HCT116 (cell line): Measurements from ENCODE around the gene CATSPERB. TPM values are rescaled to one million over a fixed set of nuclear protein-coding genes. Genes with fewer than 3 reads are reported as not detected.
A peak's percentile ranks its signal among the peaks of the same experiment; 100 is the strongest.

Source experiments
- ATAC-seq: fragments of 200-7000 bp; cut with Tn5 transposase; 2 replicates; pipeline ENCODE4 v1.9.1; 2020; ENCODE audit warnings: mild to moderate bottlenecking, moderate library complexity
- Bru-seq: library from RNA; stranded (reverse); fragments of 400-500 nt; gene quantifications from one replicate; lab custom pipeline; 2021; lab: Mats Ljungman, UMichigan
- BruChase-seq, 2 experiments: library from RNA; stranded (reverse); fragments of 400-500 nt; gene quantifications; one replicate each; lab custom pipeline; 2021; lab: Mats Ljungman, UMichigan
- BruUV-seq: library from RNA; stranded (reverse); fragments of 400-500 nt; replicated peaks from 2 replicates; lab custom pipeline; 2021; lab: Mats Ljungman, UMichigan
- CTCF ChIA-PET: fragments of 300-600 bp; sonication (Branson Sonifier 250); formaldehyde crosslinking; loops from one replicate; lab custom pipeline; 2021; ENCODE audit warnings: antibody characterized with exemption; lab: Charles Lee
- POLR2A ChIA-PET: fragments of 300-600, 350-600 bp; sonication (Branson Sonifier 250); formaldehyde crosslinking; loops from one replicate; lab custom pipeline; 2021; ENCODE audit warnings: antibody characterized with exemption; lab: Charles Lee
- RAD21 ChIA-PET, 2 experiments: fragments of 300-600 bp; sonication (Branson Sonifier 250); formaldehyde crosslinking; loops; one replicate each; lab custom pipeline; 2023; ENCODE audit warnings: low total read pairs in 2 of 2; ENCODE audit not compliant: uncharacterized antibody in 2 of 2, unreplicated experiment in 2 of 2, low non-redundant PET in 1 of 2; lab: Charles Lee
- DNase-seq: peaks from one replicate; pipeline ENCODE4 v3.0.0-alpha.2; 2010; ENCODE audit warnings: low read depth, low spot score
- H2AFZ ChIP-seq: fragments of 200-600 bp; shearing (Covaris generic), sonication (generic); 2 replicates; pipeline ENCODE4 v1.6.1; 2017; ENCODE audit warnings: low read depth, mixed run types, mixed read lengths, antibody characterized with exemption, low read length; ENCODE audit not compliant: poor library complexity, severe bottlenecking
- H3K27ac ChIP-seq: 2 replicates; pipeline ENCODE4 v1.5.1; 2012; ENCODE audit warnings: low read depth, low read length
- H3K27me3 ChIP-seq: fragments of 200-600 bp; sonication (generic); 2 replicates; pipeline ENCODE4 v1.6.1; 2016; ENCODE audit warnings: mixed run types, low read length, mixed read lengths; ENCODE audit not compliant: insufficient read depth
- H3K36me3 ChIP-seq, 2 experiments: fragments of 200-500 bp in 1 of 2; fragments of 200-600 bp in 1 of 2; sonication (Bioruptor generic) in 1 of 2; sonication (generic) in 1 of 2; 2 replicates each; pipeline versions ENCODE4 v1.5.1 to v1.6.1; 2014 to 2016; ENCODE audit warnings: low read length in 2 of 2, inconsistent platforms in 1 of 2, mixed read lengths in 1 of 2, mixed run types in 1 of 2; ENCODE audit not compliant: insufficient read depth in 2 of 2, control insufficient read depth in 1 of 2
- H3K4me1 ChIP-seq, 2 experiments: fragments of 200-600 bp in 1 of 2; sonication (generic) in 1 of 2; 2 replicates each; pipeline versions ENCODE4 v1.5.1 to v1.6.1; 2012 to 2017; ENCODE audit warnings: low read length in 2 of 2, inconsistent platforms in 1 of 2, mild to moderate bottlenecking in 1 of 2, mixed read lengths in 1 of 2, mixed run types in 1 of 2, moderate library complexity in 1 of 2; ENCODE audit not compliant: insufficient read depth in 2 of 2, control insufficient read depth in 1 of 2
- H3K4me2 ChIP-seq: fragments of 200-600 bp; sonication (generic); 2 replicates; pipeline ENCODE4 v1.6.1; 2017; ENCODE audit warnings: mixed run types, low read length, mixed read lengths
- H3K4me3 ChIP-seq, 2 experiments: fragments of 200-600 bp in 1 of 2; sonication (generic) in 1 of 2; replicated peaks in 1 of 2; 2 replicates each; pipeline ENCODE4 v1.5.1; 2011 to 2016; ENCODE audit warnings: low read length in 2 of 2, control low read depth in 1 of 2, low read depth in 1 of 2, mild to moderate bottlenecking in 1 of 2, mixed read lengths in 1 of 2, mixed run types in 1 of 2
- H3K79me2 ChIP-seq: fragments of 200-600 bp; sonication (generic); 2 replicates; pipeline ENCODE4 v1.6.1; 2017; ENCODE audit warnings: mild to moderate bottlenecking, mixed run types, low read length, moderate library complexity, mixed read lengths; ENCODE audit not compliant: insufficient read depth
- H3K9ac ChIP-seq: fragments of 200-600 bp; sonication (generic); 2 replicates; pipeline ENCODE4 v1.6.1; 2016; ENCODE audit warnings: low read length, mixed read lengths
- H3K9me2 ChIP-seq: fragments of 200-600 bp; sonication (generic), shearing (Covaris generic); 2 replicates; pipeline ENCODE4 v1.6.1; 2017; ENCODE audit warnings: mixed run types, mild to moderate bottlenecking, moderate library complexity; ENCODE audit not compliant: insufficient read depth
- H3K9me3 ChIP-seq, 2 experiments: fragments of 200-500 bp in 1 of 2; fragments of 200-600 bp in 1 of 2; sonication (Bioruptor generic) in 1 of 2; sonication (generic) in 1 of 2; 2 replicates each; pipeline ENCODE4 v1.6.1; 2014 to 2017; ENCODE audit warnings: low read length in 2 of 2, mixed read lengths in 2 of 2, inconsistent platforms in 1 of 2, low read depth in 1 of 2, mild to moderate bottlenecking in 1 of 2, mixed run types in 1 of 2, moderate library complexity in 1 of 2; ENCODE audit not compliant: control insufficient read depth in 1 of 2, insufficient read depth in 1 of 2
- H4K20me1 ChIP-seq: fragments of 200-600 bp; sonication (generic), shearing (Covaris generic); 2 replicates; pipeline ENCODE4 v1.6.1; 2017; ENCODE audit warnings: mixed run types, mild to moderate bottlenecking, moderate library complexity; ENCODE audit not compliant: insufficient read depth
- CBX3 ChIP-seq: IDR thresholded peaks from 2 replicates; pipeline ENCODE4 v1.6.1; 2012; ENCODE audit warnings: low read depth
- ELF1 ChIP-seq: IDR thresholded peaks from 2 replicates; pipeline ENCODE4 v1.6.1; 2012; ENCODE audit warnings: low read depth, borderline replicate concordance
- FOSL1 ChIP-seq: IDR thresholded peaks from 2 replicates; pipeline ENCODE4 v1.6.1; 2012; ENCODE audit warnings: low read depth
- JUND ChIP-seq: IDR thresholded peaks from 2 replicates; pipeline ENCODE4 v1.6.1; 2012
- MAX ChIP-seq: IDR thresholded peaks from 2 replicates; pipeline ENCODE4 v1.6.1; 2012
- POLR2A ChIP-seq: IDR thresholded peaks from 2 replicates; pipeline ENCODE4 v1.7.0; 2011; ENCODE audit warnings: borderline replicate concordance; ENCODE audit not compliant: insufficient read depth, insufficient read length; ENCODE audit errors: extremely low read depth
- SIN3A ChIP-seq: IDR thresholded peaks from 2 replicates; pipeline ENCODE4 v1.6.1; 2012; ENCODE audit warnings: low read depth
- SRF ChIP-seq: IDR thresholded peaks from 2 replicates; pipeline ENCODE4 v1.6.1; 2012; ENCODE audit warnings: low read depth
- ZBTB33 ChIP-seq: IDR thresholded peaks from 2 replicates; pipeline ENCODE4 v1.6.1; 2011; ENCODE audit warnings: mild to moderate bottlenecking, low read length, moderate library complexity; ENCODE audit not compliant: insufficient replicate concordance; ENCODE audit errors: extremely low read depth
- ZFX ChIP-seq: fragments of 450-650 bp; IDR thresholded peaks from 2 replicates; pipeline ENCODE4 v1.6.1; 2017
- ZNF274 ChIP-seq: fragments of 200-500 bp; sonication (Bioruptor generic); IDR thresholded peaks from 2 replicates; pipeline ENCODE4 v1.6.1; 2014; ENCODE audit warnings: mild to moderate bottlenecking, low read depth, low read length, inconsistent platforms
- intact Hi-C: fragments of 100-400 bp; cut with micrococcal nuclease; formaldehyde crosslinking; loops from 2 replicates; pipeline ENCODE4 v1.10.0; 2022
- long read RNA-seq: library from polyadenylated mRNA; unstranded; transcript quantifications from one replicate; pipeline ENCODE4 v2.0.0, GENCODE V29; 2021; ENCODE audit not compliant: unreplicated experiment
- polyA plus RNA-seq: library from polyadenylated mRNA; unstranded; fragments of >200 nt; gene quantifications from 2 replicates; pipeline ENCODE4 v1.2.1, GENCODE V29; 2012; ENCODE audit warnings: missing spikeins
- total RNA-seq: library from RNA; stranded (reverse); gene quantifications from one replicate; pipeline ENCODE4 v1.2.1, GENCODE V29; 2021; ENCODE audit not compliant: unreplicated experiment

Gene CATSPERB
- total RNA-seq (0.74 TPM), Bru-seq, nascent RNA (percentile 27 among the genes with signal in this experiment), BruChase-seq, experiment 1, labeled RNA remaining after a 6-hour chase (percentile 29 among the genes with signal in this experiment), BruChase-seq, experiment 2, labeled RNA remaining after a 2-hour chase (percentile 35 among the genes with signal in this experiment)
- 0.11 and 0.22 TPM in 2 replicates for polyA plus RNA-seq
- long read RNA-seq = 0 reads

- no peak for ATAC-seq
- Histone ChIP-seq H3K4me3 (no peak within 1 kb of the TSS), H4K20me1 (no peaks in the 10 kb centered on the region), H3K79me2 (no peaks in the 10 kb centered on the region), H3K9me2 (no peaks in the 10 kb centered on the region), H3K36me3 (no peaks in the 10 kb centered on the region), H3K27ac (no peak within 1 kb of the TSS), H3K9ac (no peak within 1 kb of the TSS), H3K4me1 (no peaks in the 10 kb centered on the region), H2AFZ (no peak within 1 kb of the TSS), H3K4me2 (no peak within 1 kb of the TSS), H3K27me3 (no peaks in the 10 kb centered on the region), H3K9me3 (no peaks in the 10 kb centered on the region)
- intact Hi-C loops = no loop called here
- ChIA-PET CTCF (no interaction called here), POLR2A (no interaction called here), RAD21 (no interaction called here)
- TF ChIP-seq SRF (no peak), CBX3 (no peak), MAX (no peak), ELF1 (no peak), ZBTB33 (no peak), JUND (no peak)
- DNase-seq = no peak
- BruUV-seq = no TSS peak
Observed at GRCh38 chr14:91731986-91732385, at the start of gene CATSPERB. TSS of gene CATSPERB (minus strand) at chr14:91732086. CDS start at chr14:91729479, 2,607 bp downstream.

- ChIA-PET CTCF (no interaction called here), POLR2A (no interaction called here), RAD21 (no interaction called here)
- no peak for DNase-seq
- H3K4me3 ChIP-seq = no peak overlapping the region
- no peak overlapping the region for H2AFZ ChIP-seq
- no peaks in the 10 kb centered on the region for H3K9me2 ChIP-seq
- no peaks in the 10 kb centered on the region for H3K36me3 ChIP-seq
- H4K20me1 ChIP-seq = no peaks in the 10 kb centered on the region
- H3K9ac ChIP-seq = no peak overlapping the region
- no peaks in the 10 kb centered on the region for H3K27me3 ChIP-seq
- TF ChIP-seq ZBTB33 (no peak), ZFX (no peak), POLR2A (no peak), SIN3A (no peak), ZNF274 (no peak), FOSL1 (no peak)
- no TSS peak for BruUV-seq
- intact Hi-C loops = no loop called here
- no peak for ATAC-seq
- H3K9me3 ChIP-seq = no peaks in the 10 kb centered on the region
- no peaks in the 10 kb centered on the region for H3K79me2 ChIP-seq
- H3K4me1 ChIP-seq = no peaks in the 10 kb centered on the region
- no peak overlapping the region for H3K27ac ChIP-seq
- H3K4me2 ChIP-seq = no peak overlapping the region
Observed at GRCh38 chr14:91780452-91780851, 48.6 kb upstream of the CATSPERB start.
